ENCODE measurements around the gene LAMC2.

- TF ChIP-seq CTCF (conservative IDR thresholded peaks at IDR 0.05; ENCODE audit: low read depth, low read length) (no peak), EZH2 (IDR thresholded peaks at IDR 0.05; ENCODE audit: borderline replicate concordance, low read depth, low read length, poor library complexity, severe bottlenecking) (no peak)
Measured at GRCh38 chr1:183167676-183168075, 18.4 kb upstream of the LAMC2 start.

Measured in A673 (cell line).